Neural progenitor cell (in vitro differentiated cells): ENCODE results near the gene DSCAML1. TPM values are rescaled to one million over a fixed set of nuclear protein-coding genes. Genes with fewer than 3 reads are reported as not detected.

ENCODE experiments used
- DNase-seq: peaks from one replicate; pipeline ENCODE4 v3.0.0-alpha.2; 2016; ENCODE audit warnings: low spot score
- H2AFZ ChIP-seq: fragments of 200-600 bp; sonication (generic); replicated peaks from 2 replicates; pipeline ENCODE4 v1.6.1; 2016; ENCODE audit warnings: antibody characterized with exemption
- H3F3A ChIP-seq: fragments of 200-600 bp; sonication (generic); 2 replicates; pipeline ENCODE4 v1.6.1; 2016; ENCODE audit warnings: antibody characterized with exemption, low read depth
- H3K27ac ChIP-seq: fragments of 200-600 bp; sonication (generic); 2 replicates; pipeline ENCODE4 v1.5.1; 2016; ENCODE audit warnings: mild to moderate bottlenecking
- H3K27me3 ChIP-seq: fragments of 200-600 bp; sonication (generic); 2 replicates; pipeline ENCODE4 v1.6.1; 2016; ENCODE audit warnings: mild to moderate bottlenecking, moderate library complexity
- H3K36me3 ChIP-seq: fragments of 200-600 bp; sonication (generic); 2 replicates; pipeline ENCODE4 v1.5.1; 2016
- H3K4me1 ChIP-seq: fragments of 200-600 bp; sonication (generic); 2 replicates; pipeline ENCODE4 v1.6.1; 2016; ENCODE audit warnings: mixed run types
- H3K4me2 ChIP-seq: fragments of 200-600 bp; sonication (generic); 2 replicates; pipeline ENCODE4 v1.6.1; 2016
- H3K4me3 ChIP-seq: fragments of 200-600 bp; sonication (generic); 2 replicates; pipeline ENCODE4 v1.5.1; 2016
- H3K79me2 ChIP-seq: fragments of 200-600 bp; sonication (generic); 2 replicates; pipeline ENCODE4 v1.6.1; 2016; ENCODE audit warnings: low read depth
- H3K9ac ChIP-seq: fragments of 200-600 bp; sonication (generic); 2 replicates; pipeline ENCODE4 v1.6.1; 2016
- H3K9me3 ChIP-seq: fragments of 200-600 bp; sonication (generic); 2 replicates; pipeline ENCODE4 v1.5.1; 2016; ENCODE audit warnings: low read depth
- H4K20me1 ChIP-seq: fragments of 200-600 bp; sonication (generic); 2 replicates; pipeline ENCODE4 v1.6.1; 2016; ENCODE audit warnings: low read depth
- H3K27ac Mint-ChIP-seq: 3 replicates; pipeline ENCODE4 v1.8.0; 2021; ENCODE audit warnings: mixed read lengths
- H3K27me3 Mint-ChIP-seq: 2 replicates; pipeline ENCODE4 v1.8.0; 2022; ENCODE audit warnings: low read depth, mild to moderate bottlenecking, inconsistent platforms, moderate library complexity, mixed read lengths; ENCODE audit not compliant: insufficient read depth
- H3K36me3 Mint-ChIP-seq: 3 replicates; pipeline ENCODE4 v1.8.0; 2021; ENCODE audit warnings: mixed read lengths
- H3K4me1 Mint-ChIP-seq: 3 replicates; pipeline ENCODE4 v1.8.0; 2021; ENCODE audit warnings: mixed read lengths
- H3K4me3 Mint-ChIP-seq: 3 replicates; pipeline ENCODE4 v1.8.0; 2021; ENCODE audit warnings: mild to moderate bottlenecking, moderate library complexity, mixed read lengths
- H3K9me3 Mint-ChIP-seq: 3 replicates; pipeline ENCODE4 v1.8.0; 2020; ENCODE audit warnings: mixed read lengths
- EZH2 ChIP-seq: fragments of 200-600 bp; sonication (generic); IDR thresholded peaks from 2 replicates; pipeline ENCODE4 v1.6.1; 2017; ENCODE audit warnings: antibody characterized with exemption, mild to moderate bottlenecking, moderate library complexity
- EZH2phosphoT487 ChIP-seq: fragments of 200-600 bp; sonication (generic); IDR thresholded peaks from 2 replicates; pipeline ENCODE4 v1.6.1; 2017; ENCODE audit warnings: antibody characterized with exemption
- total RNA-seq: library from RNA; depleted of rRNA; stranded (reverse); fragments of >200 nt; gene quantifications from 2 replicates; pipeline ENCODE4 v1.2.3, GENCODE V29; 2015; ENCODE audit warnings: low replicate concordance
- TF ChIP-seq, protein P1 (sequence below): fragments of 200-600 bp; sonication (generic); IDR thresholded peaks from 2 replicates; pipeline ENCODE4 v1.5.1; 2017; ENCODE audit warnings: antibody characterized with exemption, mild to moderate bottlenecking

Gene DSCAML1
- total RNA-seq, 1 donor from 2014 or later, result 0.06 TPM

DNA sequence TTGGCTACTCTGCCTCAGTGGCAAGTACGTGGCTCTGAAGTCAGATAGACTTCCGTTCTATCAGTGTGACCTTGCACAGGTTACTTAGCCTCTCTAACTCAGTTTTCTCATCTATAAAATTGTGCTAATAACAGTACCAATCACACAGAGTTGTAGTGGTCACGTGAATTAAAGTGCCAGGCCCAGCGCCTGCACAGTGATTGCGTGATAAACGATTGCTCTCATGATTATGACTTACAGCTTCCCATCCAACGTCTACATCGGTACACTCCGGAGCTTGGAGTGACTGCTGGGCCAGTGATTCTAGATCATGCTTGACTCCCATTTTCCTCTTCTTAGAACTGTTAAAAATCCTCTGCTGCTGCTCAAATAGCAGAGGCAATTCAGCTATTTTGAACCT lies 247.6 kb downstream of the DSCAML1 start:
- Mint-ChIP-seq H3K4me1 (peaks cover 71% of the 10 kb centered on the region), H3K27ac (peak overlapping the region; percentile 36), H3K27me3 (peaks cover 67% of the 10 kb centered on the region), H3K4me3 (no peak overlapping the region), H3K36me3 (no peaks in the 10 kb centered on the region), H3K9me3 (peaks cover 6% of the 10 kb centered on the region)
- TF ChIP-seq EZH2phosphoT487, result no peak
- TF ChIP-seq, protein P1, sequence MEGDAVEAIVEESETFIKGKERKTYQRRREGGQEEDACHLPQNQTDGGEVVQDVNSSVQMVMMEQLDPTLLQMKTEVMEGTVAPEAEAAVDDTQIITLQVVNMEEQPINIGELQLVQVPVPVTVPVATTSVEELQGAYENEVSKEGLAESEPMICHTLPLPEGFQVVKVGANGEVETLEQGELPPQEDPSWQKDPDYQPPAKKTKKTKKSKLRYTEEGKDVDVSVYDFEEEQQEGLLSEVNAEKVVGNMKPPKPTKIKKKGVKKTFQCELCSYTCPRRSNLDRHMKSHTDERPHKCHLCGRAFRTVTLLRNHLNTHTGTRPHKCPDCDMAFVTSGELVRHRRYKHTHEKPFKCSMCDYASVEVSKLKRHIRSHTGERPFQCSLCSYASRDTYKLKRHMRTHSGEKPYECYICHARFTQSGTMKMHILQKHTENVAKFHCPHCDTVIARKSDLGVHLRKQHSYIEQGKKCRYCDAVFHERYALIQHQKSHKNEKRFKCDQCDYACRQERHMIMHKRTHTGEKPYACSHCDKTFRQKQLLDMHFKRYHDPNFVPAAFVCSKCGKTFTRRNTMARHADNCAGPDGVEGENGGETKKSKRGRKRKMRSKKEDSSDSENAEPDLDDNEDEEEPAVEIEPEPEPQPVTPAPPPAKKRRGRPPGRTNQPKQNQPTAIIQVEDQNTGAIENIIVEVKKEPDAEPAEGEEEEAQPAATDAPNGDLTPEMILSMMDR, result no peak
- no peak for TF ChIP-seq EZH2
- H3K9ac ChIP-seq, result no peak overlapping the region
- peaks cover 5% of the 10 kb centered on the region for H4K20me1 ChIP-seq
- H3K9me3 ChIP-seq, result no peaks in the 10 kb centered on the region
- no peaks in the 10 kb centered on the region for H3K36me3 ChIP-seq
- no peak overlapping the region for H3K4me2 ChIP-seq
- H3K4me3 ChIP-seq, result no peak overlapping the region
- peaks cover 11% of the 10 kb centered on the region for H3K27me3 ChIP-seq
- H3K79me2 ChIP-seq, result no peaks in the 10 kb centered on the region
- H2AFZ ChIP-seq, result no peak overlapping the region
- H3F3A ChIP-seq, result no peaks in the 10 kb centered on the region
- DNase-seq, result no peak
- H3K4me1 ChIP-seq, result peaks cover 24% of the 10 kb centered on the region
- H3K27ac ChIP-seq, result no peak overlapping the region

DNA sequence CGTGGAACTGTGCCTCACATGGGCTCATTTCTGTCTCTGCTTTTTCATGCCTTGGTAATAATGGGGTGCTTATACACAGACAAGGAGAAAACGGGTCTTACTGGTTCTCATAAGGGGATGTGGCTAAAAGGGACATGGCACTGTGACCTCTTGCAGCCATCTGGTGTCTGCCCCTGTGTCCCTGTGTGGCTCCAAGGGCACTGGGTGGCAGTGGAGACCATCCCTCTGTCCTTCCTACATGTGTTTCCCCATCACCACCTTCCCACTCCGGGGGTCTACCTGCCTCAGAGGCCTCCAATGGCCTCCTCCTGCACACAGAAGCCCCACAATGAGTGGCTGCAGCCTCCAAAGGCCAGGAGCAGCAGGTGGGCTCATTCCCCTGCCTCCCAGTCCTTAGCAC lies 248.1 kb downstream of the DSCAML1 start:
- Mint-ChIP-seq H3K4me1 (peaks cover 73% of the 10 kb centered on the region), H3K36me3 (no peaks in the 10 kb centered on the region), H3K27ac (no peak overlapping the region), H3K9me3 (peaks cover 7% of the 10 kb centered on the region), H3K27me3 (peaks cover 65% of the 10 kb centered on the region), H3K4me3 (no peak overlapping the region)
- H2AFZ ChIP-seq, result no peak overlapping the region
- peaks cover 5% of the 10 kb centered on the region for H4K20me1 ChIP-seq
- no peak overlapping the region for H3K9ac ChIP-seq
- TF ChIP-seq EZH2phosphoT487 (no peak), EZH2 (no peak)
- TF ChIP-seq, protein P1, result no peak
- no peaks in the 10 kb centered on the region for H3K9me3 ChIP-seq
- no peak overlapping the region for H3K27ac ChIP-seq
- H3K27me3 ChIP-seq, result peaks cover 11% of the 10 kb centered on the region
- H3K4me2 ChIP-seq, result no peak overlapping the region
- DNase-seq, result no peak
- H3K36me3 ChIP-seq, result no peaks in the 10 kb centered on the region
- no peaks in the 10 kb centered on the region for H3F3A ChIP-seq
- H3K4me3 ChIP-seq, result no peak overlapping the region
- H3K4me1 ChIP-seq, result peaks cover 24% of the 10 kb centered on the region
- H3K79me2 ChIP-seq, result no peaks in the 10 kb centered on the region

DNA sequence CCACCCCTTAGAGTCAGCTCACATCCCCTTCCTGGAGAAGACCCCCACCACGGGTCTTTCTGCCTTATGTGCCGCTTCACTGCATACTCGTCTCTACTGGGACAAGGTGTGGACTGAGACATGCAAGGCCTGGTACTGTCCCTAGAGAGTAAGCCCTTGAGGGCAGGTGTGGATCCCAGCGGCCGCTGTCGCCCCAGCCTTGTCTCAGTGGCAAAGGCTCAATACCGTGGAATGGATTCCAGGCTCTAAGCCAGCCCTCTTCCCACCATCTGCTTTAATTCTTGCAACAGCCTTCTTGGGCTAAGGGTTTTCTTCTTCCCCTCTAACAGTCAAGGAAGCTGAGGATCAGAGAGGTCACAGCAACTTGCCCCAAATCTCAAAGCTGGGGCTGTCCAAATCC lies 249.1 kb downstream of the DSCAML1 start:
- no peak overlapping the region for H3K9ac ChIP-seq
- H3K4me1 ChIP-seq, result peaks cover 24% of the 10 kb centered on the region
- H3K4me2 ChIP-seq, result no peak overlapping the region
- H3K27ac ChIP-seq, result no peak overlapping the region
- H3K4me3 ChIP-seq, result no peak overlapping the region
- peaks cover 7% of the 10 kb centered on the region for H3K9me3 Mint-ChIP-seq
- H2AFZ ChIP-seq, result no peak overlapping the region
- H3K4me3 Mint-ChIP-seq, result no peak overlapping the region
- no peaks in the 10 kb centered on the region for H3K79me2 ChIP-seq
- TF ChIP-seq, protein P1, result no peak
- no peak for TF ChIP-seq EZH2
- TF ChIP-seq EZH2phosphoT487, result no peak
- H3K27me3 ChIP-seq, result peaks cover 11% of the 10 kb centered on the region
- no peaks in the 10 kb centered on the region for H3K9me3 ChIP-seq
- no peaks in the 10 kb centered on the region for H3F3A ChIP-seq
- DNase-seq, result no peak
- peak overlapping the region; percentile 84 for H3K27ac Mint-ChIP-seq
- peaks cover 77% of the 10 kb centered on the region for H3K4me1 Mint-ChIP-seq
- no peaks in the 10 kb centered on the region for H3K36me3 Mint-ChIP-seq
- peaks cover 5% of the 10 kb centered on the region for H4K20me1 ChIP-seq
- no peaks in the 10 kb centered on the region for H3K36me3 ChIP-seq
- peaks cover 60% of the 10 kb centered on the region for H3K27me3 Mint-ChIP-seq
